Ishikawa (cell line): ENCODE data around the gene TMPRSS4.

Source experiments
- CEBPB ChIP-seq: IDR thresholded peaks from 2 replicates; pipeline ENCODE4 v1.6.1; 2012
- CREB1 ChIP-seq: IDR thresholded peaks from 2 replicates; pipeline ENCODE4 v1.6.1; 2012; ENCODE audit warnings: low read depth
- EGR1 ChIP-seq: IDR thresholded peaks from 2 replicates; pipeline ENCODE4 v1.6.1; 2012
- EP300 ChIP-seq: IDR thresholded peaks from 2 replicates; pipeline ENCODE4 v1.6.1; 2012; ENCODE audit warnings: borderline replicate concordance
- FOXM1 ChIP-seq: IDR thresholded peaks from 2 replicates; pipeline ENCODE4 v1.6.1; 2012; ENCODE audit warnings: low read depth, borderline replicate concordance
- NFIC ChIP-seq: IDR thresholded peaks from 2 replicates; pipeline ENCODE4 v1.6.1; 2012
- RAD21 ChIP-seq: IDR thresholded peaks from 2 replicates; pipeline ENCODE4 v1.6.1; 2012; ENCODE audit warnings: low read depth
- TAF1 ChIP-seq: IDR thresholded peaks from 2 replicates; pipeline ENCODE4 v1.6.1; 2012; ENCODE audit warnings: low read depth, mild to moderate bottlenecking
- TCF12 ChIP-seq: IDR thresholded peaks from 2 replicates; pipeline ENCODE4 v1.6.1; 2012; ENCODE audit warnings: low read depth
- TEAD4 ChIP-seq: IDR thresholded peaks from 2 replicates; pipeline ENCODE4 v1.6.1; 2012
- YY1 ChIP-seq: IDR thresholded peaks from 2 replicates; pipeline ENCODE4 v1.6.1; 2012; ENCODE audit warnings: low read depth
- ZBTB7A ChIP-seq: IDR thresholded peaks from 2 replicates; pipeline ENCODE4 v1.6.1; 2012; ENCODE audit warnings: low read depth
- TF ChIP-seq, protein P1 (sequence below): IDR thresholded peaks from 2 replicates; pipeline ENCODE4 v1.6.1; 2012; ENCODE audit warnings: low read depth, mild to moderate bottlenecking
- TF ChIP-seq, protein P2 (sequence below): IDR thresholded peaks from 2 replicates; pipeline ENCODE4 v1.6.1; 2012
- TF ChIP-seq, protein P3 (sequence below): IDR thresholded peaks from 2 replicates; pipeline ENCODE4 v1.6.1; 2012

The TMPRSS4 gene

DNA sequence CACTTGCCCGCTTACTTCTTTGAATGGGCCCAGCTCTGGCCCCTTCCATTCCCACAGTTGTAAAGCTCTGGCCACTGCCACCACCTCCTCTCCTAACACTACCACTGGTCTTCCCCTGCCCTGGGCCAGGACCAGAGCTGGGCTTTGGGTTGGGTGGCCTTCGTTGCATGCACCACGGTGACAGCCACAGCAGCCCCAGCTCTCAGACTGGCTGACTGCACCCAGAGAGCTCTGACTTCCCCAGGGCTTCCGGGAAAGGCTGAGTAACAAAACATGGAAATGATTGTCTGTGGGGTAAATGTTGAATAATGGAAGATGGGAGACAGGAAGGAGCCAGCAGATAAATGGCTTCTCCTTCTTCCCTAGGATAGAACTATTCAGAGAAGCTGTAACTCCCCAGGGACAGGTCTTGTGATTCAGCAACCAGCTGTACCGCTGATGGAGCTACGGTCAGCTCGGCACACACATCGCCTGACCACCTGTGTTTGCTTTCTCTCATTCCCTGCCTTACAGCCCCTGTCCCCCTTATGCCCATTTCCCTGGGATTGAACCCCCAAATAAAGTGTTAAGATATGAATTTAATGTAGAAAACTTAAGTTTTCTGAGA lies 48.2 kb downstream of the TMPRSS4 start:
- no peak for TF ChIP-seq ZBTB7A
- no peak for TF ChIP-seq CEBPB
- no peak for TF ChIP-seq TAF1
- TF ChIP-seq RAD21, result no peak
- no peak for TF ChIP-seq FOXM1

DNA sequence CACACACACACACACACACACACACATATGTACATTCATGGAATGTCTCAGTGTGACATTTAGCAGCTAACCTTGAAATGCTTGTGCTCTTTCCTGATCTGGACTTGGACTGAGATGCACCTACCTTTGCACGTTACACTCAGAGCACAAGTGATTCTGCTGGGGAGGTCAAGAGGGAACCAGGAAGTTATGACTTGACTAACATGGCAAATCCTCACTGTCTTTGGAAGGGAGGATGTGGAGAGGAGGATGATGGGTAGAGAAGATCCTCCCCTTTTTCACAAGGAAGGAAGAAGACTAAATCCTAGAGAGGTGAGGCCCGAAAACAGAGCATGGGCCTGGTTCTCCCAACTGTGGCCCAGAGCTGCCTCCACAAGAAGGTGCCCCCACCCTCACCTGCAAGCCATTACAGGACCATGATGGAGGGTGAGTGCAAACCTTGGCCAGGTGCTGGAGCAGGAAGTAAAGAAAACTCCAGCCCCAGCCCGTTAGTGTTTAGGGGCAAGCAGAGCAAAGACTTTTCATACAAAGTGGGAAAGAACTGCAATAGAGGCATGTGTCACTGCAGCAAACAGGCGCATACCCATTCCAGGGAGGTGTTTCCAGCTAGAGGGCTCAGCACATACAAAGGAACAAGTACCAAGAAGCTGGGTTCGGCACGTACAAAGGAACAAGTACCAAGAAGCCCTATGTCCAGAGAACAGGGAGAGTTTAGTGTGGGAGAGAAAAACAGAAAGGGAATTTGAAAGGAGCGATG lies 49.4 kb downstream of the TMPRSS4 start:
- TF ChIP-seq FOXM1 (no peak), TAF1 (no peak), TEAD4 (no peak), TCF12 (no peak), RAD21 (no peak), YY1 (no peak), EP300 (no peak), NFIC (no peak), CREB1 (no peak), CEBPB (no peak), EGR1 (no peak), ZBTB7A (no peak)
- TF ChIP-seq, protein P1, sequence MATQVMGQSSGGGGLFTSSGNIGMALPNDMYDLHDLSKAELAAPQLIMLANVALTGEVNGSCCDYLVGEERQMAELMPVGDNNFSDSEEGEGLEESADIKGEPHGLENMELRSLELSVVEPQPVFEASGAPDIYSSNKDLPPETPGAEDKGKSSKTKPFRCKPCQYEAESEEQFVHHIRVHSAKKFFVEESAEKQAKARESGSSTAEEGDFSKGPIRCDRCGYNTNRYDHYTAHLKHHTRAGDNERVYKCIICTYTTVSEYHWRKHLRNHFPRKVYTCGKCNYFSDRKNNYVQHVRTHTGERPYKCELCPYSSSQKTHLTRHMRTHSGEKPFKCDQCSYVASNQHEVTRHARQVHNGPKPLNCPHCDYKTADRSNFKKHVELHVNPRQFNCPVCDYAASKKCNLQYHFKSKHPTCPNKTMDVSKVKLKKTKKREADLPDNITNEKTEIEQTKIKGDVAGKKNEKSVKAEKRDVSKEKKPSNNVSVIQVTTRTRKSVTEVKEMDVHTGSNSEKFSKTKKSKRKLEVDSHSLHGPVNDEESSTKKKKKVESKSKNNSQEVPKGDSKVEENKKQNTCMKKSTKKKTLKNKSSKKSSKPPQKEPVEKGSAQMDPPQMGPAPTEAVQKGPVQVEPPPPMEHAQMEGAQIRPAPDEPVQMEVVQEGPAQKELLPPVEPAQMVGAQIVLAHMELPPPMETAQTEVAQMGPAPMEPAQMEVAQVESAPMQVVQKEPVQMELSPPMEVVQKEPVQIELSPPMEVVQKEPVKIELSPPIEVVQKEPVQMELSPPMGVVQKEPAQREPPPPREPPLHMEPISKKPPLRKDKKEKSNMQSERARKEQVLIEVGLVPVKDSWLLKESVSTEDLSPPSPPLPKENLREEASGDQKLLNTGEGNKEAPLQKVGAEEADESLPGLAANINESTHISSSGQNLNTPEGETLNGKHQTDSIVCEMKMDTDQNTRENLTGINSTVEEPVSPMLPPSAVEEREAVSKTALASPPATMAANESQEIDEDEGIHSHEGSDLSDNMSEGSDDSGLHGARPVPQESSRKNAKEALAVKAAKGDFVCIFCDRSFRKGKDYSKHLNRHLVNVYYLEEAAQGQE, result no peak
- TF ChIP-seq, protein P2, sequence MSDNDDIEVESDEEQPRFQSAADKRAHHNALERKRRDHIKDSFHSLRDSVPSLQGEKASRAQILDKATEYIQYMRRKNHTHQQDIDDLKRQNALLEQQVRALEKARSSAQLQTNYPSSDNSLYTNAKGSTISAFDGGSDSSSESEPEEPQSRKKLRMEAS, result no peak
- TF ChIP-seq, protein P3, sequence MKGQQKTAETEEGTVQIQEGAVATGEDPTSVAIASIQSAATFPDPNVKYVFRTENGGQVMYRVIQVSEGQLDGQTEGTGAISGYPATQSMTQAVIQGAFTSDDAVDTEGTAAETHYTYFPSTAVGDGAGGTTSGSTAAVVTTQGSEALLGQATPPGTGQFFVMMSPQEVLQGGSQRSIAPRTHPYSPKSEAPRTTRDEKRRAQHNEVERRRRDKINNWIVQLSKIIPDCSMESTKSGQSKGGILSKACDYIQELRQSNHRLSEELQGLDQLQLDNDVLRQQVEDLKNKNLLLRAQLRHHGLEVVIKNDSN, result no peak

DNA sequence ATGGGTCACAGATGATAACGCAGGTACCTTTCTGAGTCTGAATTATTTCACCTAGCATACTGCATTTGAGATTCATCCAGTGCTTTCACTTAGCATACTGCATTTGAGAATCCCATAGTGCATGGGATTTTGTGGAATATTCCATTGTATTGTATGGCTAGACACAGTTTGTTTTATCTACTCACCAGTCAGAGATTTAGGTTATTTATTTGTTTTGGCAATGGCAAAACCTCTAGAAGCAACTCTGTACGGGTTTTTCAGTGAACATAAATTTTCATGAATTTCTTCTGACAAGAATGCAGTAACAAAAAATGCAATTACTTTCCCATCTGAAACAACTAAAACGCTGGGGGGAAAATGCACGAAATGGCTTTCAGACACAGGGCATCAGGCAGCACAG lies 51.4 kb downstream of the TMPRSS4 start:
- no peak for TF ChIP-seq FOXM1
- TF ChIP-seq, protein P1, result no peak
- TF ChIP-seq TCF12, result no peak
- TF ChIP-seq CEBPB, result no peak
- no peak for TF ChIP-seq RAD21
- no peak for TF ChIP-seq CREB1
- no peak for TF ChIP-seq ZBTB7A
- TF ChIP-seq, protein P2, result no peak
- TF ChIP-seq EP300, result no peak
- no peak for TF ChIP-seq YY1
- no peak for TF ChIP-seq NFIC
- TF ChIP-seq, protein P3, result no peak
- no peak for TF ChIP-seq EGR1
- TF ChIP-seq TAF1, result no peak

DNA sequence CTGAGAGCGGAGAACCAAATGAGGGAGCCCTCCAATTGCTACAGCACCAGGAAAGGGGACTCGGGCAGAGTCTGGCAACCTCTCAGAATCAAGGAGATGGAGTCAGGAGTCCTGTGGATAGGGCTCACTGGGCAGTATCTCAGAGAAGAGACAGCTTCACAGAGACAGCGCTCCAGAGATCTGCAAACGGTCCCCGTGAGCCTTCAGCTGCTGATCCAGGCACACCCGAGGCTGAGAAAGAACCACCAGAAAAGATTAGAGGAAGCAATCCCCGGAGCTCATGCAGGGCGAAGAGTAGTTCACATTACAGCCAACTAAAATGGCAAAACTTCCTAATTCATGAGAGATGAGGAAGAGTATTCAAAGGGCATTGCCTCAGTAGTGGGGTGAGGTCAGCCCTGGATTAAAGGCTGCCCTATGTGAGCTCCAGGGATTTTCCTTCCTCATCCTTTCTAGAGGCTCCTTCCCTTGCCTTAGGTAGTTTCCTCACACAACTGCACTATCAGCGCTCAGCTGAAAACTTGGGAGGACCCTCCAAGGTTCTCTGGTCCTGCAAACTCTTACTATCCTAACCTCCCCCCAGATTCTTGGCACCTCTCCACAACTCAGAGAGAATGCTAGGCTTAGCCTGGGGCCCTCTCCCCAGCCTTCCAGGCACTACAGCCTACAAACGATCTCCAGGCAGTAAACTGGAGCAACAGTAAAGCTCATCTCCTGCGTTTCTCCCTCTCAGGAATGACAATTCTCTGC lies 52.0 kb downstream of the TMPRSS4 start:
- TF ChIP-seq, protein P3, result no peak
- TF ChIP-seq TEAD4, result no peak
- no peak for TF ChIP-seq NFIC
- TF ChIP-seq CEBPB, result no peak
- TF ChIP-seq YY1, result no peak
- no peak for TF ChIP-seq EP300
- TF ChIP-seq TAF1, result no peak
- TF ChIP-seq EGR1, result no peak
- TF ChIP-seq, protein P1, result no peak
- TF ChIP-seq CREB1, result no peak
- no peak for TF ChIP-seq ZBTB7A
- TF ChIP-seq, protein P2, result no peak
- no peak for TF ChIP-seq TCF12
- no peak for TF ChIP-seq FOXM1
- TF ChIP-seq RAD21, result no peak
